GM12874 (cell line): Measurements from ENCODE around the gene DNAH2.

Source experiments
- CTCF ChIP-seq: IDR thresholded peaks from 2 replicates; pipeline ENCODE4 v1.5.1; 2011; ENCODE audit warnings: low read depth, mild to moderate bottlenecking, control low read depth, low read length, moderate library complexity; ENCODE audit not compliant: insufficient read depth

Gene DNAH2

GRCh38 chr17:7834957-7835813, 117.6 kb downstream of the DNAH2 start:
- peak; percentile 82 for TF ChIP-seq CTCF

DNA sequence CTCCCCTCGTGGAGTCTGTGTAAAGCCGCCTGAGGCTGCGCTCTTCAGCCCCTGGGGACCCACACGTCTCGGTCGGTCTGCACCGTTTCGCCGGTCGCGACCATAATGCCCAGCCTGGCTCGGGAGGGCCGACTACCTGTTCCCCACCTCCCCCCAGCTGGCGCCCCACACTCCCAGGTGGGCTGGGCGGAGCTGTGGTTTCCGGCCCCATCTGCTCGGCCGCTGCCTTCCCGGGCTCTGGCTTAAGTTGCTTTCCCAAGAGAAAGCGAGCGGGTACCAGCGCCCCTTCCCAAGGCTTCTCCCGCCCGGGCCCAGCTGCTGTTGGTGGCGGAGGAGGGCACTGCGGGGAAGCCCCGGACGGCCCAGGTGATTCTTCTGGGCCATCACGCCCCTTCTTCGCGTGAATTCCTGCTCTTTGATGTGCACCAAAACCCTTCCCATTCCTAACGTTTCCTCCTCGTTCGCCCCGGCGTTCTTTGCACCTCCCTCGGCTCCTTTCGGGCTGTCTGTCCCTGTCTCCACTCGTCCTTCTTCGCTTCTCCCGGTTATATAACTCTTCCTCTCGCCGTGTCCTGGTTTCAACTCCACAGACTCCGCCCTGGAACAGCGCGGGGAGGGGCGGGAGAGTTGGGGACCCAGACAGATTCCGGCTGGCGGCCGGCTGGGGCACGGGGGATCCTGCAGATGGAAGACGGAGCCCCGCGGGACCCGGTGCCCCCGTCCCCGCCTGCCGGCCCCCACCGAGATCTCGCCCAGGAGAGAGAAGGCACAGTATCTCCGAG, 118.5 kb downstream of the DNAH2 start:
- no peak for TF ChIP-seq CTCF

- no peak for TF ChIP-seq CTCF
Observed at GRCh38 chr17:7836596-7837407, 119.3 kb downstream of the DNAH2 start.

DNA sequence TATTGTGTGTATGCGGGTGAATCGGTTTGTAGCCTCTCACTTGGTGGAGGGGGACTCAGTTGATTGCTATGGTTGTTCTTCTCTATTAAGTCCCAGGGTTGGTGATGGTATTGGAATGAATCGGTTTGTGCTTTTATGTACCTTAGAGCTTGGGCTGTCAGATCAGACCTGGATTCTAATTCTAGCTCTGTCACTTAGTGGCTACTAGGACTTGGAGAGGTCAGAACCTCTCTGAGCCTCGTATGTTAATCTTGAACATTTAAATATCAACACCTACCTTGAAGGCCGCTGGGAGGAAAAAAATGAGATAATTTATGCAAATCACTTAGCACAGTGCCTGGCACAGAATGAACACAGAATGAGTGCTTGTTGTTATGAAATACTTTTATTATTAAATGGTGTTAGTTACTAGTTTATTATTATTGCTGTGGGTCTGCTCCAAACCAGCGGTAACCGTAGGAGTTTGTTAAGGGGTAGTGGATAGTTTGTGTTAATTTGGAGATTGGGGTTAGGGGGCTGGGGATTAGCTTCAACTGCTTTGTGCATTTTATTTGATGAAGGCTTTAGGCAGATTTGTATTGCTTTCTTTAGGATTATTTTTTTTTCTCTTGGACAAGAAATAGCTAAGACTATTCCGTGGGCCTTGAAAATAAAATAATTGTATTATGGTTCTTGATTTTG, 120.0 kb downstream of the DNAH2 start:
- no peak for TF ChIP-seq CTCF

DNA sequence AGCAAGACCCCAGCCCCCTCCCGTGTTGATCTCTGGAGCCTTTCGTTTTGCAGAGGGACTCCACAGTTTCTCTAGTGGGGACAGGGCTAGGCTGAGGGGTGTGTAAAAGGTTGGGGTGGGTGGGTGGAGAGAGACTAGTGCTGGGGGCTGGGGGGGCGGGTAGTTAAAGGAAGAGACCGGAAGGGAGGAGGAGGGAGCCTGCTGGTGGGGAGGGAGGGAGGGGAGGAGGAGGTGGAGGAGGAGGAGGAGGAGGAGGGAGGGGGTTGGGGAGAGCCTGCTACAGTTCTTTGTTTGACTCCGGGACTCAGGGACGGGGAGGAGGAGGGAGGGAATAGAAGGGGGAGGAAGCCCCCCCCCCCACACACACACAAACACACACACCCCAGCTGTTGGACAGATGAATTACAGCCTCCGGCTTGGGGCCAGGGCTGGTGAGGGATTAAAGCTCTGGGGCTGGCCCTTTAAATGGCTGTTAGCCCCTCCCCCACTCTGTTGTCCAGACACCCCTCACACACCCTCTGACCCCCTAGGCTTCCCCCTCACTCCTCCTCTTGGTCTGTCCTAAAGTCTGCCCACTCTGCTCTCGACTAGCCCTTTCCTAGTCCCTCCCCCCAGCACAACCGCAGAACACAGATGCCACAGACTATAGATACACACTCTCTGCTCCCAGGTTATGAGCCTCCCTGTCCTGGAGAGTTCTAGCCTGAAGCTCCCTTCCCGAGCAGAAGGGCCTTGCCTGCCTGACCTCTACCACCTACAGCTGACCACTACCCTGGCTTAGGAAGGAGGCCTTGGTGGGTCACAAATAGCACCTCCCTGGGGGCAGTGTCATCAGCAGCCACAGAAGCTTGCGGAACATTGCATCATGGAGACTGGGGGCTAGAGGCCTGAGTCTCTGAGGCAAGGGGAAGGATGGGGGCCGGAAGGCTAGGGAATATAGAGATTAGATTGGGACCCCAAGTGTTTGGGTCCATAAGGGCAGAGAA, 120.8 kb downstream of the DNAH2 start:
- no peak for TF ChIP-seq CTCF

GRCh38 chr17:7839190-7839875, 121.8 kb downstream of the DNAH2 start:
- no peak for TF ChIP-seq CTCF
